ENCODE measurements around the gene AFF3. TPM values are rescaled to one million over a fixed set of nuclear protein-coding genes. Genes with fewer than 3 reads are reported as not detected.

Gene AFF3
- total RNA-seq, 1 experiment from 2014 or later: 8.9 TPM

DNA sequence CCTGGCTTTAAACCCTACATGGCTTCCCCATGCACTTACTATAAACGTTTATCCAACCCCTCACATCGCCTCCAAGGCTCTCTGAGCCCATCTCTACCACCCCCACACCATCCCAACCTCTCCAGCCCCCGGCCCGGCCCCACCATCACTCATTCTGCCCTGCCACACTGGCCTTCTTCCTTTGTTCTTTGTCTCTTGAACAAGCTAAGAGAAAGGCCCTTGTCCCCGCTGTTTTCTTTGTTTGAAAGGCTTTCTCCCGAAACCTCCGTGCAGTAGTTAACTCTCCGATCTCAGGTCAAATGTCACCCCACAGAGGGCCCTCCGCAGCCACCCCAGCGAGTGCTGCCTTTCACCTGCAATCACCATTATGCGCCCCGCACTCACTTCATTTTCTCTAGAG is 100.4 kb downstream of the AFF3 start:
- DNase-seq (ENCODE audit: low read depth): no peak

DNA sequence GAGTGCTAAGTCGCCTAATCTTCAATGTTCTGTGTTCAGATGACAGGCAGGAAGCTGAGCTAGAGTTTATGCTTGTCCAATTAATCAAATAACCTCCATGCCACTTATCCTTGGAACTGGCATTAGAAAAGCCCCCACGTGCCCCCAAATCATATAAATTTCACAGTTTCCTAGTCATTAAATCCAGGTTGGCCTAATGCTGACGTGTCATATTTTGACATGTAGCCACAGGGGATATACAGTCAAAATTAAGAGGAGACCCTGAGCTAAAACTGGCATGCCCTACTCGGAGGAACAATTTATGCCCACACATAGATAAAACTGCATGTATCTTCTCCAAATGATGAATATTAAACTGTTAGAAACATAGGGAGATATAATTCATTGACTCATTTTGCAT is 101.0 kb downstream of the AFF3 start:
- DNase-seq (ENCODE audit: low read depth): no peak

DNA sequence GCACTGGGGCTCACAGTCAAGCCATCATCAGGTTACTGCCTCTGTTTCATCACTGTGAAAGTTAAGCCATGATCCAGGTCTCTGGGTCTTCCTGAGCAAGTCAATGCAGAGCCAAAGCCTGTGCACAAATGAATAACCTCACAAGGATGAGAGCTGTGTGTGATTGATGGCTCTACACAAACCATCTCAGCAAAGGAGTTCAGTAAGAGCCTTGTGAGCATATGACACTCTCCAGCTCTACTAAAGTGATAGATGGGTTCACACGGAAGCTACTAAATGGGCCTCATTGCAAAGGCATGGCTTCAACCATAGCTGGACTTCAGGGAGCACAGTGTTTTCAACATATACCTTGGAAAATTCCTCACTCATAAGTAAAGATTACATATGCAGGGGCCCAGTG is 101.5 kb downstream of the AFF3 start:
- DNase-seq (ENCODE audit: low read depth): no peak

DNA sequence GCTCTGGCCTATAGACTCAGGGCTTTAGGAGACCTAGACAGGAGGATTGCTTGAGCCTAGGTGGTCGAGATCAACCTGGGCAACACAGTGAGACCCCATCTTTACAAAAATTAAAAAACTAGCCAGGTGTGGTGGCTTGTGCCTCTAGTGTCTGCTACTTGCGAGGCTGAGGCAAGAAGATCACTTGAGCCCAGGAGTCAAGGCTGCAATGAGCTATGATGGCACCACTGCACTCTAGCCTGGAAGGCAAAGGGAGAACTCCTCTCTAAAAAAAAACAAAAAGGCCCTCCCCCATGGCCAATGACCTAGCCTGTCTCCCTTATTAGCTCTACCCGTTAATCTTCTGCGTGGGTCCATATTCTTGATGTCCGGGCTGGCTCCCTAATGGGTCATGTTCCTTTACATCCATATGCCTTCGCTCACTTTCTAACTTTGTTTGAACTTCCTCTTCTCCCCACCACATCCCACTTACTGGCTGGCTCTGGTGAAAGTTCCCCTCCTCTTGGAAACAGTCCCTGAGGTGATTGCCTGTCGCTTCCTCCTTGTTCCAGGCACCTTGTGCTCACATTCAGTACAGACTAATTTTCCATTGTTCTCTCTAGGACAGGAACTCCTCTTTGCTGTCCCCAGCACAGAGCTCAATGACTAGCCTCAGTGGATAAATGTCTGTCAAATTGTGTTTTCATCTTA is 103.0 kb downstream of the AFF3 start:
- no peak for DNase-seq (ENCODE audit: low read depth)

DNA sequence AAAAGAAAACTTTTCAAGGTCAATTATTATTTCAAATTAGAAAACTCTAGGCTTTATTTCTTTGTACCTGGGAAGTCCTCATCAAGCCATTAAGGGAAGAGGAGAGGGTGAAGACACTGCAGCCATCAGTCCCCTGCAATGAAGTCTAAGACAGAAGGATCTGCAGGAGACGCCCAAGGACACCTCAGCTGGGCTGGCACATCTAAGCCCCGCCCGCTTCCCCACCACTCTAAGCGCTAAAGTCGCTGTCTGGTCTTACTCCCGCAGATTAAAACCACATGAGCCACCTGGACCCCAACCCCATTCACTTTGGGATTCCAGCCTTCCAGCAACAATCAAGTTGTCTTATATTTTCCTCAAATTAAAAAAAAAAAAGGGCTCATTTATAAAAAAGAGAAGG is 104.4 kb downstream of the AFF3 start:
- no peak for DNase-seq (ENCODE audit: low read depth)

DNA sequence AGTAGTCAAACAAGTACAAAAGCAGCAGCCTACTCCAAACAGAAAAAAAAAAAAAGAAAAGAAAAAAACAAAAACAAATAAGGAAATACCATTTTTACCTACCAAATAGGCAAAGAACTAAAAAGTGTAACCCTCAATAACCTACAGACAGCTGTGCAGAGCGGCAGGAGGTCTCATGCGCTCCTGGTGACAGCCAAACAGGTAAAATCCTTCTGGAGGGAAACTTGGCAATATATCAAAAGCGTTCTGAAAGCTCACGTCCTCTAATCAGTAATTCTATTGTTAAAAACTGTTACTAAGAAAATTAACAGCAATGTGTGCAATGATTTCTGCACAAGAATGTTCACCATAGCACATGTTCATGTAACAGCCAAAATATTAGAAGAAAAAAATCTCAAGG is 105.6 kb downstream of the AFF3 start:
- DNase-seq (ENCODE audit: low read depth): no peak

DNA sequence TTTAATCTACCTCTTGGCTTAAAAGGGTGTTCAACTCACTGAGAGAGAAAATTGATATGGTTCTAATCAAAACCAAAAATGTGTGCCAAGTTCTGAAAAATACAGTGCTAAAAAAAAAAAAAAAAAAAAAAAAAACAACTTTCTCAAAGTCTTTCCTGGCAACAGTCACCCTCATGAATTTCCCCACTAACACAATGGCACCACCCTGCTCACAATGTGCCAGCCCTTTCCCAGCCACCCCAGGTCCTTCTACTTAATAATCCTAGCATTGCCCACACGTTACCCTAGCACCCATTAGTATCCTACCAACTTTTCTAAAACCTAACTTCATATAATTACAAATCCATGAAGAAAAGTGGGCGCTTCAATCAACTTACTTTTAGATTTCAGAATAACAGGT is 106.4 kb downstream of the AFF3 start:
- DNase-seq (ENCODE audit: low read depth): no peak

DNA sequence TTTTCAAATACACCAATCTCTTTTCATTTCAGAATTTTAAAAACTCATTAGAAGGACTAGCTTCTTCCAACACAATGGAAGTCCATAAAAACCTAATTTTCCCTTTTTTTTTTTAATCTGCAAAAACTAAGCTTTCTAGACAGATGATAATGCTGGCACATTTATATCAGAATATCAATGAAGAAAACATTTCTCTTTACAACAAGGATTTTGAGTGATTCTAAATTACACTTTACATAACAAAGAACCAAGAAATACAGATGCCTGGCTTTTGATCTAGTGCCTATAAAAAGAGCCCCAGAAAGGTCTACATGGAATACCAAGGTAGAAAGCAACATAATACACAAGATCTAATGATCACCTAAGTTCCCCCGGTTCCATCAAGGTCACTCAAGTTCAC is 108.0 kb downstream of the AFF3 start:
- no peak for DNase-seq (ENCODE audit: low read depth)

DNA sequence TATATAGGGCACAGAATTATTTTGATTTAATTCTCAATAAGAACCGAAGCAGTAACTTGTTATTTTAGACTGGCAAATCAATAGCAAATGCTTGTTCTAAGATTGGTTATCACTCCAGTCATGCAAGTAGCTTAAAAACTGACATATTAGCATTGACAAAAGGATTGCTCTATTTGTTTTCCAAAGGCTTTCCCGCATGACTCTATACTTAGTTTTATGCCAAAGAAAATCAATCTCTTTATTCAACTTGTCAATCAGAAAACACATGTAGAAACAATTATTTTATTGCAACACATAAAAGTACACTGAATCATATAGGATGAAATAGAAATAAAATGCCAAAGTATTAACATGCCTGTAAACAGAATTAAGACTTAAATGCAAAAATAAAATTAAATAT is 108.4 kb downstream of the AFF3 start:
- DNase-seq (ENCODE audit: low read depth): no peak

DNA sequence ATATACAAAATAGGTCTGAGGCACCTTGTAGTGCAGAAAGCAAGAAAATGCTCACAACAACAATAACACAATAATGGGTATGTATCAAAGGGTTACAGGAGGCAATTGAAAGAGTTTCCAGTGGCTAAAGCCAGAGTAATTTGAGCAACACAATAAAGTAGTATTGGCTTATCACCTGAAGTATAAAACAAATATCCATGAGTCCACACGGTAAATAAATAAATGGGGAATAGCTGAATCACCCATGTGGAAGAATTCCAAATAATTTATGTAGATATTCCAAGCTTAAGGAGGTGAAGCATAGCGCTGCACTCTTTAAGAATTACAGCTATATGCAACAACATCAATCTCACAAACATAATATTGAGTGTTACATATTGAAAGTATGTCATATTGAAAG is 110.8 kb downstream of the AFF3 start:
- no peak for DNase-seq (ENCODE audit: low read depth)

DNA sequence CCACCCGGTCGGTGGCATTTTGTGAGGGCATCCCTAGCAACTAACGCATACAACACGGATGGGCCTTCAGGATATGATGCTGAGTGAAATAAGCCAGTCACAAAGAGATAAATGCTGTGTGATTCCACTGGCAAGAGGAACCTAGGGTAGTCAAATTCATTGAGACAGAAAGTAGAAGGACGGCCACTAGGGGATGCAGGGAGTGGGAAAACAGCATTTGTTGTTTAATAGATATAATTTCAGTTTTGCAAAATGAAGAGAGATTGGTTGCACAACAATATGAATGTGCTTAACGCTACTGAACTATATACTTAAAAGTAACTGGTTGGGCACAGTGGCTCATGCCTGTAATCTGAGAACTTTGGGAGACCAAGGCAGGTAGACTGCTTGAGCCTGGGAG is 112.9 kb downstream of the AFF3 start:
- no peak for DNase-seq (ENCODE audit: low read depth)

DNA sequence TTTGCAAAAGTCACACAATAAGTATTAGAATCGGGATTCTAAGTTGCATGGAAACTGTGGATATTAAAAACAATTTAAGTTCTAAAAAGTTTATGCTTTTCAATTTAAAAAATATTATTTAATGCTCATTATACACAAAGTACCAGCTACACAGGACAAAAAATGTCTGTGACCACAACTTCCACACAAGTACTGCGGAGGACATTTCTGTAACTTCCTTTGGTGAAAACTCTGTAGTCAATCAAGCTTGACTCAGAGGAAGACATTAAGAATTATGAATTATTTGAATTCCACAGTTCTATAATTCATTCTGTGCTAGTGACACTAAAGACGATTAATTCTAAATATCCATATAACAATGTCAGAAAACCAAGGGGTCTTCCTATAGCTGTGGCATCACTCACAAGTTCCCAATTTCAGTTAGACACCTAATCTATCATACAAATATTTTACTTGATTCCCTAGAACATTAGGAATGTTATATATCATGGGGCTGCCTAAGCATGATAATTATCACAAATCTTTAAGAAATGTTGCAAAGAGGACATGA is 120.5 kb downstream of the AFF3 start:
- no peak for DNase-seq (ENCODE audit: low read depth)

DNA sequence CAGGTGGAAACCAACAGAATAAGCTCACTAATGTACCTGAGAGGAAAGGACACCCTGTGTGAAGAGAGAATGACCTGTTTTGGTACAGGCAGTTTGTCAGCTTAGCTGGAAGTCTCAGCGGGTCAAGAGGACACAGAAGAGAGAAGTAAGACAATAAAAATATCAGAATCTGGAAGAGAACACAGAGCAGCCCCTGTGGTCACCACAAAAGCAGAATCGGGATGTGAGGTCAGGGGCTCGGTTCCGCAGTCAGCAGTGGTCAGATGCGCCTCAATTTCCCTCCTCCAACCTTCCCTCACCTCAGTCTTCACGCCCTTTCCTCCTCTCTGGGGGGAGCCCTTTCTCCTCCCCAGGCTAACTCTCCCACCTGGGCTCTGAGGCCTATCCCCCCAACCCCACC is 122.9 kb downstream of the AFF3 start:
- DNase-seq (ENCODE audit: low read depth): no peak

DNA sequence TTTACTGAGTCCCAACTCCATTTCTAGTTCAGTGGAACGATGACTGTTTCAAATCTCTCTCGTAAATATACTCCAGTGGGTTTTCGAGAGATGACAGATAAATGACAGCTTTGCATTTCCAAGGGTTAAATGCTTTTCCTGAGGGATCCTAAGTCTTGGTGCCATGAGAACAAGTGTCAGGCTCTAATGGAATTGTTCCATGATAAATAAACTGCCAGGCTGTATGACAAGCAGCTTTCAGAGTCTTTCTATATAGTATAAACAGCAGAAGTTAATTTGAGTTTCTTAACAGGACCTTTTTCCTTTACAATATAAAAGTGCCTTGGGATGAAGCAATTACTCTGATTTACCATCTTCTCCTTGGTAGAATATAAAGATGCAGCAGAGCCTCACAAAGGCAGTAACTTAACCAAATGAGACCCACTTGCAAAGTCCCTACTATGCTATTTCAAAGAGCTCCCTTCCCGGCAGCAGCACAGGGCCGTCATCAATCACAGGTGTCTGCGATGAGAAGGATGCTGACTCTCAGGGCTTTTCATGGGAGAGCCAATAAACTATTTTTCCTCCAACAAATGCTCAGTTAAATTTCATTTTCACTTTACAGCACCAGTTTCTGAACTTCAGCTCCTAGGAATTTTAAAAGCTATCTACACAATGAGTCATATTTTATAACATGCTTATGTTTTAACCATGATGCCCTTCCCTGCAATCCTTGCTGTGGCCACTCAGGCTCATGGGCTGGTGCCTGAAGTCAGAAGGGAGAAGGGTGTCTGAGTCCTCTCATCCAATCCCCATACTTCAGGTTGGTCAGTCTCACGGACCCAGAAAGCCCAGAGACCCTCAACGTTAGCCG is 123.8 kb downstream of the AFF3 start:
- peak; percentile 64 for DNase-seq (ENCODE audit: low read depth)

DNA sequence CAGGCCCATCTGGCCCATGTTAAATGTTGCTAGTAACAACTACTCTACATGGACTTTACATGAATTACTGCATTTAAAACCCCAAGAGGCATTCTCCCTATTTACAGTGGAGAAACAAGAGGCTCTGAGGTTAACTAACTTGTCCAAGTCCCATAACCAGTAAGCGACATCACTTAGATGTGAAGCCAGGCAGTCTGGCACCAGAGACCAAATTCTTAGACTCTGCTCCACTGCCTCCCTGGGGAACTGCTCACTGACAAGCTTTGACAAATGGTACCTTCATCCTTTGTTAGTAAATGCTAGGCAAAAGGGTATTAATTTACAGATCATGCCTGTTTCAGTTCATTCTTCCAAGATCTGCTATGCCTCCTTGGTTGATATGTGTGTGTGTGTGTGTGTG is 124.8 kb downstream of the AFF3 start:
- DNase-seq (ENCODE audit: low read depth): peak; percentile 22

DNA sequence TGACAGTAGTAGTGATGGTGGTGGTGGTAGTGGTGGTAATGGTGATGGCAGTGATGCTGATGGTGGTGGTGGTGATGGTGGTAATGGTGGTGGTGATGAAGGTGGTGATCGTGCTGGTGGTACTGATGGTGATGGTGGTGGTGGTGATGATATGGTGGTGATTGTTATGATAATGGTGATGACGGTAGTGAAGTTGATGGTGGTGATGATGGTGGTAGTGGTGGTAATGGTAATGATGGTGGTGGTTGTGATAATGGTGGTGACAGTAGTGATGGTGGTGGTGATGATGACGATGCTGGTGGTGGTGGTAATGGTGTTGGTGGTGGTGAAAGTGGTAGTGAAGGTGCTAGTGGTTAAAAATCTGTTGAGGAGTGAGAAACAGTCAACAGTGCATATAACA is 125.6 kb downstream of the AFF3 start:
- DNase-seq (ENCODE audit: low read depth): no peak

DNA sequence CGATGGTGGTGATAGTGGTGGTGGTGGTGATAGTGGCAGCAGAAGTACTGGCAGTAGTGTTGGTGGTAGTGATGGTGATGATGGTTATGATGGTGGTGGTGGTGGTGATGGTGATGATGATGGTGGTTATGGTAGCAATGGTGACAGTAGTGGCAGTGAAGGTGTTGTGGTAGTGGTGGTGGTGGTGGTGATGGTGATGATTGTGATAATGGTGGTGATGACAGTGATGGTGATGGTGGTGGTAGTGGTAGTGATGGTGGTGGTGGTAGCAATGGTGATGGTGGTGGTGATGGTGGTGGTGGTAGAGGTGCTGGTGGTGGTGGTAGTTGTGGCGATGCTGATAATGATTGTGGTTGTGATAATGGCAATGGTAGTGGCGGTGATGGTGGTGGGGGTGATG is 126.5 kb downstream of the AFF3 start:
- no peak for DNase-seq (ENCODE audit: low read depth)

DNA sequence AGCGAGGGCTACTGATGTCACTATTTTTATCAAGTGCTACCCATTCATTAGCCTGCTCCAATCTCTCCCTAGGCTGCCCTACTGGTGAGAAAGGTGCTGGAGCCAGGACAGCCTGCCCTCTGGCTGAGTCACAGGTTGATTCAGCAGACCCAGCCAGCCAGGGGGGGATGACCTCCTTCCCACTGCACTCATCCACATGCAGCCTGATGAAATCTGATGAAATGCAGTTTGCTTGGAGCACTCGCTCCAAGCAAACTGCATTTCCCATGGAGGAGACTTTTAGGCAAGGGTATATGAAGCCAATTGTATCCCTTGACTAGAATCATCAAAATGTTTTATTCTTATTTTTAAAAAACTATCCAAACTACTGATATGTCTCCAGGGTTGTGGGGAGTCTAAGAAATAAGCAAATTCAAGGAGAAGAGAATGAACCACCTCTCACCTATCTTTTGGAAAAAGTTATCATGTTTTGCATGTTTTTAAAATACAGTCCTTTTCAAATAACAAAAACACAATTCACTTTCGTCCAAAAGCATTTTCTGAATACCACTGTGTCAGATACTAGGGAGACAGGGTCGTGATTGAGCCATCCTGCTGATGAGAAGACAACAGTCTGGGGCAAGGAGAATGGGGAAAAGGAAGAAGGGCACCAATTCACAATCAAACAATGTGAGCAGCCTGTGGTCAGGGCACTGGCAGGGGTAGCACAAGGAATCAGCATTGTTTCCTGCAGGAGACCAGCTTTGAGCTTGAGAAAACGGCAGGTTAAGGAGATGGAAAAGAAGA is 128.3 kb downstream of the AFF3 start:
- DNase-seq (ENCODE audit: low read depth): peak; percentile 96

DNA sequence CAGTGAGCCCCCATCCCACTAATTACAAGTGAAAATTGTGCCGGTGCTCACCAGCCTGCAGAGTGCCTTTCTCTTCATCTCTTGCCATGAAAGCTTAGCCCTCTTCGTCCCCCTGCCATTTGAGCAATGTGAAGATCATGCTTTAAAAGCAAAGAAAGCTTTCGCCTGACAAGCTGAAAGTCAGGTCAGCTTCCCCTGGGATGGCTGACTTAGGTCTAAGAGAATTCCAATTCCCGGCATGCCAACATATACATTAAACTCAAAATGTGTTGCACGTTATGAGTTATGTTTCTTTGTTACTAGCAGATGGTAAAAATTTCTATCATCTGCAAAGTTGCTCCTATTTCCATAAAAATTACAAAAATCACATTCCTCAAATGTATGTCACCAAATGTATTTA is 129.8 kb downstream of the AFF3 start:
- DNase-seq (ENCODE audit: low read depth): no peak

DNA sequence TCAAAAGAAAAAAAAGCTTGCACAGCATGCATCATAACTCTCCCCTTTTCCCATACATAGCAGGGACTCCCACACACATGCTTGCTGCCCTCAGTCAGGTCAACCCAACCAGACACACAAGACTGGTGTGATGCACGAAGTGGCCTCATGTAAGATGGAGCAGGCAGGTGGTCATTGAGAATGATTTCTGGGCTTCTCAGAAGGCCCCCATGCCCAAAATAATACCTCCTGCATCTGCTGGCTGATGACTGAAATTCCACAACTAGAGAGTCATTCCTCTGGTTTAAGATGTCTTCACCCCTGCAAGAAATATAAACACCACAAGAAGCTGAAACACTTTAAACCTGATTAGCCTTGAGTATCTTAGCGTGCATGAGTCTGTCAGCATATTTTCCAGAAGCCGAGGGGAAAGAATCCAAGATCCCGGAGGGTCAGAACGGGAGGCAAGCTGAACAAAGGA is 131.1 kb downstream of the AFF3 start:
- DNase-seq (ENCODE audit: low read depth): peak; percentile 77

DNA sequence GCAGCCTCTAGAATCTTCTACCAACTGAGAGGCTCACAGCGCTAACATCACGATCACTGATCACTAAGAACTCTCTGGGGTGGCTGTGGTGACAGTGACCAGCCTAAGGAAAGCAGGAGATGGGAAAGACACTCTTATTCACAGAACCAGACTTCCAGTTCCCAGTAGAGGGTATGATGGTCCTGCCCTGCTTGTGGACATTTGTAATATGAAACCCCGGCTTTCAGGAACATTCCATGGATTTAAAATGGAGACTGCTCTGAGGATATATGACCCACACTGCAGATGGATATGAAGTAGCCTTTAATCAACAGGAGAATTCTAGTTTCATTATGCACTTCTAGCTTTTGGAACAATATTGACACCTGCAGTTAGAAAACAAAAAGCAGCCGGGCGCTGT is 131.8 kb downstream of the AFF3 start:
- DNase-seq (ENCODE audit: low read depth): no peak

DNA sequence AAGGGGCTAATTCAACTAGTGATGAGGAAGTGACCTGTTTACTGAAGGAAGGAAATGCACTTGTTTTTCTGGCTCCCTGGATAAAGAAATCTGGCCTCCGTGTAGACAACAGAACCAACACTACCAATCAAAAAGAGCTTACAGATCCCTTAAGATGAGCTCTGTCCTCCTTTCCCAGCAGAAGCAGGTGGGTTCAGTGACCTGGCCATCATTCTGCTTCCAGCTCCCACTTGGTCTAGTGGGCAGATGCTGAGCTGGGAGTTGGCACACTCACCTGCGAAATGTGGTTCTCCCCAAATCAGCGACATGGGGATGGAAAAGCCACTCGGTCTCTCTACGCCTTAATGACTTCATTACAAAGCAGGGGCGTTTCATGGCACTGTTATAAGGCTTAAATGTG is 132.6 kb downstream of the AFF3 start:
- DNase-seq (ENCODE audit: low read depth): no peak

Measured in Daoy (cell line).